Mammary epithelial cell (primary cell): ENCODE results near the gene KCNMA1.

Experiments
- EZH2 ChIP-seq: IDR thresholded peaks from 2 replicates; pipeline ENCODE4 v1.6.1; 2012; ENCODE audit warnings: low read length, inconsistent platforms, borderline replicate concordance
- TF ChIP-seq, protein P1 (sequence below), 2 donors: IDR thresholded peaks in 1 of 2; conservative IDR thresholded peaks in 1 of 2; 2 replicates each; pipeline ENCODE4 v1.5.1; 2011 to 2012; ENCODE audit warnings: inconsistent platforms in 2 of 2, low read length in 2 of 2, mild to moderate bottlenecking in 2 of 2, control low read depth in 1 of 2, low read depth in 1 of 2; ENCODE audit not compliant: insufficient read depth in 1 of 2; ENCODE audit errors: extremely low read depth in 1 of 2

DNA sequence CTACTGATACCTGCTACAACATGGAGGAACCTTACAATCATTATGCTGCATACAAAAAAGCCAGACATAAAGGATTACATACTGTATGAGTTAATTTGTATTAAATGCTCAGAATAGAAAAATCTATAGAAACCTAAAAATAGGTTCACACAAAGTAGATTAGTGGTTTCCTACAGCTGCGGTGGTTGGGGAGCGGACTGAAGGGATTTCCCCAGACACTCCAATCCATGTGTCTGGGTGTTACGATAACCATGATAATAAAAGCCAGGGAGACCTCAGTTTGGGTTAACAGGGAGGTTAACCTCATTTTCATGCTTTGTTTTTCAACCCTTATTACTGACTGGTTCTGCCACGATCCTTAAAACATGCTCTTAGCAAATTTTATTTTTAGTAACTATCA, 355.9 kb downstream of the KCNMA1 start:
- no peak for TF ChIP-seq EZH2
- TF ChIP-seq, protein P1, sequence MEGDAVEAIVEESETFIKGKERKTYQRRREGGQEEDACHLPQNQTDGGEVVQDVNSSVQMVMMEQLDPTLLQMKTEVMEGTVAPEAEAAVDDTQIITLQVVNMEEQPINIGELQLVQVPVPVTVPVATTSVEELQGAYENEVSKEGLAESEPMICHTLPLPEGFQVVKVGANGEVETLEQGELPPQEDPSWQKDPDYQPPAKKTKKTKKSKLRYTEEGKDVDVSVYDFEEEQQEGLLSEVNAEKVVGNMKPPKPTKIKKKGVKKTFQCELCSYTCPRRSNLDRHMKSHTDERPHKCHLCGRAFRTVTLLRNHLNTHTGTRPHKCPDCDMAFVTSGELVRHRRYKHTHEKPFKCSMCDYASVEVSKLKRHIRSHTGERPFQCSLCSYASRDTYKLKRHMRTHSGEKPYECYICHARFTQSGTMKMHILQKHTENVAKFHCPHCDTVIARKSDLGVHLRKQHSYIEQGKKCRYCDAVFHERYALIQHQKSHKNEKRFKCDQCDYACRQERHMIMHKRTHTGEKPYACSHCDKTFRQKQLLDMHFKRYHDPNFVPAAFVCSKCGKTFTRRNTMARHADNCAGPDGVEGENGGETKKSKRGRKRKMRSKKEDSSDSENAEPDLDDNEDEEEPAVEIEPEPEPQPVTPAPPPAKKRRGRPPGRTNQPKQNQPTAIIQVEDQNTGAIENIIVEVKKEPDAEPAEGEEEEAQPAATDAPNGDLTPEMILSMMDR (conservative IDR thresholded peaks at IDR 0.05 in 1 of 2, IDR thresholded peaks at IDR 0.05 in 1 of 2; ENCODE audit: extremely low read depth in 1 of 2, insufficient read depth in 1 of 2, low read depth in 1 of 2, low read length in 2 of 2): no peak
